Mesothelial cell of epicardium (in vitro differentiated cells): ENCODE measurements around the gene SNX32. TPM values are rescaled to one million over a fixed set of nuclear protein-coding genes. Genes with fewer than 3 reads are reported as not detected.

ENCODE experiments used
- DNase-seq, 2 experiments: peaks; one replicate each; pipeline ENCODE4 v3.0.0; 2021; ENCODE audit warnings: low spot score in 2 of 2; ENCODE audit not compliant: unreplicated experiment in 2 of 2
- H3K27ac Mint-ChIP-seq: 2 replicates; pipeline ENCODE4 v1.8.0; 2021; ENCODE audit warnings: mixed read lengths
- H3K27me3 Mint-ChIP-seq: 2 replicates; pipeline ENCODE4 v1.8.0; 2021; ENCODE audit warnings: low read depth, mixed read lengths
- H3K36me3 Mint-ChIP-seq: 2 replicates; pipeline ENCODE4 v1.8.0; 2021; ENCODE audit warnings: mixed read lengths
- H3K4me1 Mint-ChIP-seq: 2 replicates; pipeline ENCODE4 v1.8.0; 2021; ENCODE audit warnings: mixed read lengths
- H3K4me3 Mint-ChIP-seq: 2 replicates; pipeline ENCODE4 v1.8.0; 2021; ENCODE audit warnings: mild to moderate bottlenecking, moderate library complexity, mixed read lengths
- H3K9me3 Mint-ChIP-seq: 2 replicates; pipeline ENCODE4 v1.8.0; 2021; ENCODE audit warnings: mixed read lengths
- total RNA-seq: library from RNA; stranded (reverse); gene quantifications from 3 replicates; pipeline ENCODE4 v1.2.1, GENCODE V29; 2021
- TF ChIP-seq, protein P1 (sequence below): fragments of 200-600 bp; sonication (generic); IDR thresholded peaks from one replicate; pipeline ENCODE4 v1.5.0; 2021; ENCODE audit warnings: antibody characterized with exemption; ENCODE audit not compliant: unreplicated experiment

Gene SNX32
- total RNA-seq, 1 donor from 2014 or later: 10.7 TPM

GRCh38 chr11:65866509-65867283 lies 32.9 kb downstream of the SNX32 start:
- Mint-ChIP-seq H3K27me3 (no peaks in the 10 kb centered on the region), H3K27ac (no peak overlapping the region), H3K4me1 (peaks cover 15% of the 10 kb centered on the region), H3K4me3 (no peak overlapping the region), H3K9me3 (no peaks in the 10 kb centered on the region), H3K36me3 (peaks cover 21% of the 10 kb centered on the region)
- no peak for DNase-seq
- TF ChIP-seq, protein P1, sequence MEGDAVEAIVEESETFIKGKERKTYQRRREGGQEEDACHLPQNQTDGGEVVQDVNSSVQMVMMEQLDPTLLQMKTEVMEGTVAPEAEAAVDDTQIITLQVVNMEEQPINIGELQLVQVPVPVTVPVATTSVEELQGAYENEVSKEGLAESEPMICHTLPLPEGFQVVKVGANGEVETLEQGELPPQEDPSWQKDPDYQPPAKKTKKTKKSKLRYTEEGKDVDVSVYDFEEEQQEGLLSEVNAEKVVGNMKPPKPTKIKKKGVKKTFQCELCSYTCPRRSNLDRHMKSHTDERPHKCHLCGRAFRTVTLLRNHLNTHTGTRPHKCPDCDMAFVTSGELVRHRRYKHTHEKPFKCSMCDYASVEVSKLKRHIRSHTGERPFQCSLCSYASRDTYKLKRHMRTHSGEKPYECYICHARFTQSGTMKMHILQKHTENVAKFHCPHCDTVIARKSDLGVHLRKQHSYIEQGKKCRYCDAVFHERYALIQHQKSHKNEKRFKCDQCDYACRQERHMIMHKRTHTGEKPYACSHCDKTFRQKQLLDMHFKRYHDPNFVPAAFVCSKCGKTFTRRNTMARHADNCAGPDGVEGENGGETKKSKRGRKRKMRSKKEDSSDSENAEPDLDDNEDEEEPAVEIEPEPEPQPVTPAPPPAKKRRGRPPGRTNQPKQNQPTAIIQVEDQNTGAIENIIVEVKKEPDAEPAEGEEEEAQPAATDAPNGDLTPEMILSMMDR: no peak

DNA sequence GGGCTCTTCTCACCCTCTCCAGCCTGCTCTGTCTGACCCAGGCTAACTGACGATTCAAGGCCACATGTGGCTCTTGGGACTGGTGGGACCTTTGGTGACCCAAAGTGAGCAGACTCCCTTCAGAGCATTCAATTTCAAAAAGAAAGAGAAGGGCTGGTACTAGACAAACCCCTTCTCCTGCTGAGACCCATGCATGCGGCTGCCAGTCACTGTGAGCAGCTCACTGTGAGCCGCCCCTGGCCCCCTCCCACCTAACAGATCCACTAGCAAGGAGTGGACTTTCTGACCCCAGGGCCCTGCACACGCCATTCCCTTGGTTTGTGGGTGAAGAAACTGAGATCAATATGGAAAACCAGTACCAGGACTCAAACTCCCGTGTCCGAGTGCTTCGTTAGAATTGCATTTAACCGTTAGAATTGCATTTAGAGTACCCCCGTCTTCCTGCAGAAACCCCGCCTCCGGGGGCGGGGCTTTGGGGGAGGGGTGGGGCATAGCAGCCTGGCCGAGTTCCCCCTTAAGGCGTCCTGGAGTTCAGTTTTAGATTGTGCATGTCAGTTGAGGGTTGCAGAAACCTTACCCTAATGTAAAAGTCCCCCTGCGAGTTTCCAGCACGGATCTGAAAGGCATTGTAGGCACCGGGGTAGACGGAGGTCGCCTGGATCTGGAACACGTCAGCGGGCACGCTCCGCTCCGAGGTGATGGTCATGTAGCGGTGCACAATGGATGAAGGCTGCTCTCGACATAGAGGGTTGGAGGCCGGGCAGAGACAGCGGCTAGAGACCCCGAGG lies 33.7 kb downstream of the SNX32 start:
- DNase-seq: no peak
- H3K27me3 Mint-ChIP-seq: no peaks in the 10 kb centered on the region
- no peaks in the 10 kb centered on the region for H3K9me3 Mint-ChIP-seq
- peaks cover 19% of the 10 kb centered on the region for H3K4me1 Mint-ChIP-seq
- no peak overlapping the region for H3K27ac Mint-ChIP-seq
- TF ChIP-seq, protein P1: no peak
- H3K36me3 Mint-ChIP-seq: peaks cover 20% of the 10 kb centered on the region
- no peak overlapping the region for H3K4me3 Mint-ChIP-seq

- Mint-ChIP-seq H3K27me3 (no peaks in the 10 kb centered on the region), H3K4me1 (peaks cover 18% of the 10 kb centered on the region), H3K27ac (no peak overlapping the region), H3K36me3 (peaks cover 16% of the 10 kb centered on the region), H3K4me3 (no peak overlapping the region), H3K9me3 (no peaks in the 10 kb centered on the region)
- TF ChIP-seq, protein P1: no peak
- no peak for DNase-seq
These were observed 34.4 kb downstream of the SNX32 start for GRCh38 chr11:65868076-65868667.

DNA sequence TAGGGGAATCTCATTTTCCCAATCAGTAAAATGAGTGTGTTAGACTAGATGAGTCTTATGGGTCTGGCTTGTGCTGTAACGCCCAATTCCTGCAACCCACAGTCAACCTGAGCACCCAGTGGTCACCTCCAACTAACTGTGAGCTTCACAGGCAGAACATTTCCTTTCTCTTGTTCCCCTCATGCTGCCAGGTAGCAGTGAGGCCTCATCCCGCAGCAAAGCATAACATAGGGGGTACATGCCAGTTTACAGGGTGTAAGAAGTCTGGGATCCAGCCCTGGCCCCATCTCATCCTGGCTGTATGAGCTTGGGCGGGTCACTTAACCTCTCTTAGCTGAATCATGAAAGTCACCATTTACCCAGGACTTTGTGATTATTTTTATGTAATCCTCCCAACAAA lies 35.1 kb downstream of the SNX32 start:
- H3K36me3 Mint-ChIP-seq: peaks cover 16% of the 10 kb centered on the region
- TF ChIP-seq, protein P1: no peak
- no peak for DNase-seq

GRCh38 chr11:65869643-65870306 lies 36.0 kb downstream of the SNX32 start:
- Mint-ChIP-seq H3K27me3 (no peaks in the 10 kb centered on the region), H3K9me3 (no peaks in the 10 kb centered on the region), H3K36me3 (peaks cover 16% of the 10 kb centered on the region), H3K4me3 (no peak overlapping the region), H3K4me1 (peaks cover 20% of the 10 kb centered on the region), H3K27ac (peak overlapping the region; percentile 72)
- no peak for DNase-seq
- TF ChIP-seq, protein P1: no peak

More for the DNA sequence above, 35.1 kb downstream of the SNX32 start:
- no peaks in the 10 kb centered on the region for H3K9me3 Mint-ChIP-seq
- H3K27me3 Mint-ChIP-seq: no peaks in the 10 kb centered on the region
- H3K4me3 Mint-ChIP-seq: no peak overlapping the region
- no peak overlapping the region for H3K27ac Mint-ChIP-seq
- H3K4me1 Mint-ChIP-seq: peaks cover 20% of the 10 kb centered on the region
